Psoas muscle (tissue), 8 donors: ENCODE measurements around the gene IFNL3. TPM values are rescaled to one million over a fixed set of nuclear protein-coding genes. Genes with fewer than 3 reads are reported as not detected.
"Not testable (repeated sequence)": the region's sequence is repeated elsewhere in the genome, so short reads cannot be mapped to it uniquely, and the experiment has no call there.

ENCODE experiments used
- ATAC-seq, 4 donors: fragments of 200-7000 bp; cut with Tn5 transposase; one replicate each; pipeline ENCODE4 v1.9.1; 2020; ENCODE audit warnings: moderate library complexity in 3 of 4, mild to moderate bottlenecking in 2 of 4
- DNase-seq, 2 donors: peaks; one replicate each; pipeline ENCODE4 v3.0.0-alpha.2; 2020
- H3K27ac ChIP-seq: fragments of 200-600 bp; one replicate; pipeline ENCODE4 v1.8.0; 2022
- H3K27me3 ChIP-seq, 3 donors: fragments of 200-600 bp in 1 of 3; one replicate each; pipeline versions ENCODE4 v1.6.1 to v1.8.0; 2013 to 2022; ENCODE audit warnings: low read length in 2 of 3, mild to moderate bottlenecking in 2 of 3, moderate library complexity in 1 of 3; ENCODE audit not compliant: insufficient read depth in 3 of 3
- H3K36me3 ChIP-seq, 2 donors: fragments of 200-600 bp in 1 of 2; one replicate each; pipeline versions ENCODE4 v1.6.1 to v1.8.0; 2013 to 2022; ENCODE audit warnings: low read depth in 1 of 2, mild to moderate bottlenecking in 1 of 2, moderate library complexity in 1 of 2; ENCODE audit not compliant: insufficient read depth in 1 of 2
- H3K4me1 ChIP-seq: fragments of 200-600 bp; one replicate; pipeline ENCODE4 v1.8.0; 2022
- H3K4me3 ChIP-seq: fragments of 200-600 bp; one replicate; pipeline ENCODE4 v1.8.0; 2022; ENCODE audit warnings: mild to moderate bottlenecking
- H3K9me3 ChIP-seq: fragments of 200-600 bp; one replicate; pipeline ENCODE4 v1.8.0; 2022
- CTCF ChIP-seq: fragments of 200-600 bp; IDR thresholded peaks from one replicate; pipeline ENCODE4 v1.8.0; 2022; ENCODE audit warnings: antibody characterized with exemption
- WGBS, 3 donors: extraction: QIAGEN DNeasy Blood & Tissue Kit; methylation state at CpG; one replicate each; pipeline versions ENCODE4 v1.1.6 to v1.1.7; 2013; 5-methylcytosine and 5-hydroxymethylcytosine counted together
- intact Hi-C, 2 donors: fragments of 100-400 bp; cut with DNase I; formaldehyde crosslinking; loops; one replicate each; pipeline versions ENCODE4 v1.11.0 to v1.14.2; 2022
- polyA plus RNA-seq, 3 donors: library from polyadenylated mRNA; stranded (reverse); fragments of 200-250 nt; gene quantifications; one replicate each; pipeline ENCODE4 v1.2.3, GENCODE V29; 2013
- total RNA-seq, 4 donors: library from RNA; stranded (reverse); fragmentation: NEBNext Ultra II Directional in 2 of 4; extraction: Animal tissue kit (Norgen Biotek cat#: 25700) in 2 of 4; gene quantifications; one replicate each; pipeline versions ENCODE4 v1.2.1 to v1.2.4, GENCODE V29; 2021 to 2023
- donor health status: healthy with polysubstance abuse.
- donor health status: DM: no; HTN: no; CAD: no; lungs with moderate emphysema.
- donor health status: Bipolar disorder and iron deficiency.
- donor health status: healthy.
- donor health status: DM: yes; HTN: yes; CAD: no.
- donor health status: DM: no; HTN: no; CAD: no.
- donor health status: DM: no; HTN: no; CAD: no.
- donor health status: DM: yes; HTN: yes; CAD: no.

Gene IFNL3
- total and polyA plus RNA-seq, 7 donors: not detected

- no peak overlapping the region for H3K4me3 ChIP-seq
- H3K9me3 ChIP-seq: no peaks in the 10 kb centered on the region
- intact Hi-C loops: no loop called here
- 76 to 85% (median 85%) methylated on average over 5 of the region's 5 CpGs for WGBS, 3 donors
- no peaks in the 10 kb centered on the region for H3K36me3 ChIP-seq
- DNase-seq: no peak
- H3K4me1 ChIP-seq: no peaks in the 10 kb centered on the region
- ATAC-seq: no peak
- peaks cover 0 to 15% (median 2%) of the 10 kb centered on the region in 3 donors for H3K27me3 ChIP-seq
- no peak for TF ChIP-seq CTCF
- no peak overlapping the region for H3K27ac ChIP-seq
These were observed 12.1 kb downstream of the IFNL3 start for GRCh38 chr19:39232708-39233107.

GRCh38 chr19:39230096-39230764 lies 14.6 kb downstream of the IFNL3 start:
- H3K9me3 ChIP-seq: no peaks in the 10 kb centered on the region
- peaks cover 0 to 9% (median 2%) of the 10 kb centered on the region in 3 donors for H3K27me3 ChIP-seq
- ATAC-seq (no peak), DNase-seq (no peak)
- no peak overlapping the region for H3K4me3 ChIP-seq
- WGBS, 3 donors: 48 to 71% (median 68%) methylated on average over 2 of the region's 2 CpGs
- no peak overlapping the region for H3K27ac ChIP-seq
- H3K36me3 ChIP-seq: no peaks in the 10 kb centered on the region
- no peaks in the 10 kb centered on the region for H3K4me1 ChIP-seq
- intact Hi-C loops: no loop called here
- TF ChIP-seq CTCF: no peak

GRCh38 chr19:39224910-39225309 lies 19.9 kb downstream of the IFNL3 start:
- no peaks in the 10 kb centered on the region for H3K9me3 ChIP-seq
- H3K4me1 ChIP-seq: no peaks in the 10 kb centered on the region
- WGBS, 3 donors: 23 to 30% (median 29%) methylated on average over 3 of the region's 3 CpGs
- H3K36me3 ChIP-seq: no peaks in the 10 kb centered on the region
- no peak overlapping the region for H3K4me3 ChIP-seq
- TF ChIP-seq CTCF: no peak
- DNase-seq: no peak
- H3K27ac ChIP-seq: no peak overlapping the region
- peaks cover 0 to 29% (median 5%) of the 10 kb centered on the region in 3 donors for H3K27me3 ChIP-seq
- intact Hi-C loops: no loop called here
- ATAC-seq: no peak

GRCh38 chr19:39223703-39224279 lies 21.0 kb downstream of the IFNL3 start:
- H3K27me3 ChIP-seq: peaks cover 0 to 38% (median 8%) of the 10 kb centered on the region in 3 donors
- ATAC-seq: no peak
- H3K4me1 ChIP-seq: no peaks in the 10 kb centered on the region
- no peak for DNase-seq
- no peak overlapping the region for H3K27ac ChIP-seq
- intact Hi-C loops: no loop called here
- no peaks in the 10 kb centered on the region for H3K9me3 ChIP-seq
- no peaks in the 10 kb centered on the region for H3K36me3 ChIP-seq
- no peak for TF ChIP-seq CTCF
- WGBS, 3 donors: 17 to 26% (median 18%) methylated on average over 4 of the region's 4 CpGs
- no peak overlapping the region for H3K4me3 ChIP-seq

GRCh38 chr19:39219108-39219507 lies 25.7 kb downstream of the IFNL3 start:
- 68 to 72% (median 68%) methylated on average over 10 of the region's 10 CpGs for WGBS, 3 donors
- peaks cover 0 to 42% (median 8%) of the 10 kb centered on the region in 3 donors for H3K27me3 ChIP-seq
- H3K4me3 ChIP-seq, H3K9me3 ChIP-seq, intact Hi-C loops, DNase-seq, H3K4me1 ChIP-seq, ATAC-seq, H3K27ac ChIP-seq, H3K36me3 ChIP-seq: not testable (repeated sequence)
